Measurements from ENCODE around the gene TMA7B. TPM values are rescaled to one million over a fixed set of nuclear protein-coding genes. Genes with fewer than 3 reads are reported as not detected.
"Not testable (repeated sequence)": the region's sequence is repeated elsewhere in the genome, so short reads cannot be mapped to it uniquely, and the experiment has no call there.

The TMA7B gene
- total and polyA plus RNA-seq, 8 donors, result 0.17 to 0.42 (median 0.24) TPM

DNA sequence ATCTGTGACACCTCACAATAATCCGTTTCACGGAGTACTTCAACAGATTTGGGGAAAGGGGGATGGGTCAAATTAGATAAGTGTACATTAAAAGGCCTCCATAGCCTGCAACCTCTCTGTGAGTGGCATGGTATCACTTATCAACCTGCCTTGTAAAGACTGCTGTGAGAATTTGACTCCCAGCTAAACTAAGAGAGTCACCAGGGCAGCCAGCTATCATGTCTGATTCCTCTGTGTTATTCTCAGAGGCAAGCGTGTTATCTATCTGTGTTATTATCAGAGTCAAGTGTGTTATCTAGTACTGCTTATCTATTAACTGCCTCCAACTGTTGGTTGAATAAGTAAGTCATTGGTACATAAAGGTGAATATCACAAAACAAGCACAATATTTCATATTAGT lies 30.5 kb downstream of the TMA7B start:
- DNase-seq, result no peak
- TF ChIP-seq, protein P1, sequence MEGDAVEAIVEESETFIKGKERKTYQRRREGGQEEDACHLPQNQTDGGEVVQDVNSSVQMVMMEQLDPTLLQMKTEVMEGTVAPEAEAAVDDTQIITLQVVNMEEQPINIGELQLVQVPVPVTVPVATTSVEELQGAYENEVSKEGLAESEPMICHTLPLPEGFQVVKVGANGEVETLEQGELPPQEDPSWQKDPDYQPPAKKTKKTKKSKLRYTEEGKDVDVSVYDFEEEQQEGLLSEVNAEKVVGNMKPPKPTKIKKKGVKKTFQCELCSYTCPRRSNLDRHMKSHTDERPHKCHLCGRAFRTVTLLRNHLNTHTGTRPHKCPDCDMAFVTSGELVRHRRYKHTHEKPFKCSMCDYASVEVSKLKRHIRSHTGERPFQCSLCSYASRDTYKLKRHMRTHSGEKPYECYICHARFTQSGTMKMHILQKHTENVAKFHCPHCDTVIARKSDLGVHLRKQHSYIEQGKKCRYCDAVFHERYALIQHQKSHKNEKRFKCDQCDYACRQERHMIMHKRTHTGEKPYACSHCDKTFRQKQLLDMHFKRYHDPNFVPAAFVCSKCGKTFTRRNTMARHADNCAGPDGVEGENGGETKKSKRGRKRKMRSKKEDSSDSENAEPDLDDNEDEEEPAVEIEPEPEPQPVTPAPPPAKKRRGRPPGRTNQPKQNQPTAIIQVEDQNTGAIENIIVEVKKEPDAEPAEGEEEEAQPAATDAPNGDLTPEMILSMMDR (IDR thresholded peaks at IDR 0.05), result no peak
- ATAC-seq, result no peak
- H3K36me3 ChIP-seq, result no peaks in the 10 kb centered on the region
- H3K4me3 ChIP-seq, result no peak overlapping the region
- no peak overlapping the region for H3K27ac ChIP-seq
- intact Hi-C loops (cut with DNase I), result no loop called here
- peaks cover 0 to 15% of the 10 kb centered on the region in 2 donors for H3K4me1 ChIP-seq
- H3K9me3 ChIP-seq, result no peaks in the 10 kb centered on the region
- H3K27me3 ChIP-seq, result peaks cover 29 to 56% of the 10 kb centered on the region in 2 donors

DNA sequence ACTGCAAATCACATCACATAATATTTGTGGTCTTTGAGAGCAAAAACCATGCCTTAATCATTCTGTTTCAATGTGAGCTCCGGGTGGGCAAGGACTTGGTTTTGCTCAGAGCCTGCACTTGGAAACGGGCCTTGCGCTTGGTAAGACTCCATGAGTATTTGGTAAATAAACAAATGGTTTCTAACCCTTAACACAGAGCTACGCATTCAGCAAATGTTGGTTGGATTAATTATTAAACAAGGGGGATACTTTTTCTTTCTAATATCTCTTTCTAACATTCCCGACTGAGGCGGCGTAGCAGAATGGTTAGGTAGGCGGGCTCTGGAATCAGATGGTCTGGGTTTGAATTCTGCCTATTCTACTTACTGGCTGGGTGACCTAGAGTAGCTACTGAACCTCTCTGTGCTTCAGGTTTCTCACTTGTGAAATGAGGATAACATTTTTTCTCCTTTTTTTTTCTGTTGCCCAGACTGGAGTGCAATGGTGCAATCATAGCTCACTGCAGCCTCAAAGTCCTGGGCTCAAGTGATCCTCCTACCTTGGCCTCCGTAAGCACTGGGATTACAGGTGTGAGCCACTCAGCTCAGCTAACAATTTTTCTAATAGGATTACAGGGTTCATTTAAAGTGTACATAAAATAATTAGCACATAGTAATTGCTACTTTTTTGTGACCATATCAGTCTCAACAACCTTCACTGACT lies 31.1 kb downstream of the TMA7B start:
- peaks cover 0 to 15% of the 10 kb centered on the region in 2 donors for H3K4me1 ChIP-seq
- H3K27me3 ChIP-seq, result peaks cover 35 to 59% of the 10 kb centered on the region in 2 donors
- no peaks in the 10 kb centered on the region for H3K9me3 ChIP-seq
- intact Hi-C loops (cut with DNase I), result no loop called here
- no peak for DNase-seq
- H3K27ac ChIP-seq, result no peak overlapping the region
- TF ChIP-seq, protein P1 (IDR thresholded peaks at IDR 0.05), result no peak
- no peak for ATAC-seq
- H3K36me3 ChIP-seq, result no peaks in the 10 kb centered on the region
- no peak overlapping the region for H3K4me3 ChIP-seq

DNA sequence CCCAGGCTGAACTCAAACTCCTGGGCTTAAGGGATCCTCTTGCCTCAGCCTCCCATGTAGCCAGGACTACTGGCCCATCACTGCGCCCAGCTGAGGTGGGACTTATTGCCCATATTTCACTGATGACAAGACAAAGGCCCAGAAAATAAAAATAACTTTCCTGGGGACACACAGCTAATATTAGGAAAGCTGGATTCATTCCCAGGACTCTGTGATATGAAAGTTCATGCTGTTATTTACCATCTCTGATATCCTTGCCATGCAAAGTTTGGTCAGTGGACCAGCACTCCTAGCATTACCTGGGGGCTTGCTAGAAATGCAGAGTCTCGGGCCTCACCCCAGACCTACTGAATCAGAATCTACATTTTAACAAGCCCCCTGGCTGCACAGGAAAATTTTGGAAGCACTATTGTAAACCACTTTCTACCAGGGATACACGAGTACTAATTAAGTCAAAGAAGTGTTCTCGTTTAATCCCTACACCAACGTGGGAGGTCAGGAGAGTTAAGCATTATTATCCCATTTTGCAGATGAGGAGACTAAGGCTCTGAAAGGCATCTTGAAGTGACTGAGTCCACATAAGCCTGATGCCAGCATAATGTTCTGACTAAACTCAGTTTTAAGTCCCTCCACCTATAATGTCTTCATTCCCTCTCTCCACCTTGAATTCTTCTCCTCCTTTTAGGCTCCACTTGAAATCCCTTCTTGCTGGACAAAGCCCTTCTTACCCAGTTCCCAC lies 32.1 kb downstream of the TMA7B start:
- H3K27ac ChIP-seq, result no peak overlapping the region
- peaks cover 0 to 15% of the 10 kb centered on the region in 2 donors for H3K4me1 ChIP-seq
- H3K4me3 ChIP-seq, result no peak overlapping the region
- no peaks in the 10 kb centered on the region for H3K9me3 ChIP-seq
- intact Hi-C loops (cut with DNase I), result no loop called here
- TF ChIP-seq, protein P1 (IDR thresholded peaks at IDR 0.05), result no peak
- H3K36me3 ChIP-seq, result no peaks in the 10 kb centered on the region
- DNase-seq, result no peak
- no peak for ATAC-seq
- H3K27me3 ChIP-seq, result peaks cover 36 to 69% of the 10 kb centered on the region in 2 donors

DNA sequence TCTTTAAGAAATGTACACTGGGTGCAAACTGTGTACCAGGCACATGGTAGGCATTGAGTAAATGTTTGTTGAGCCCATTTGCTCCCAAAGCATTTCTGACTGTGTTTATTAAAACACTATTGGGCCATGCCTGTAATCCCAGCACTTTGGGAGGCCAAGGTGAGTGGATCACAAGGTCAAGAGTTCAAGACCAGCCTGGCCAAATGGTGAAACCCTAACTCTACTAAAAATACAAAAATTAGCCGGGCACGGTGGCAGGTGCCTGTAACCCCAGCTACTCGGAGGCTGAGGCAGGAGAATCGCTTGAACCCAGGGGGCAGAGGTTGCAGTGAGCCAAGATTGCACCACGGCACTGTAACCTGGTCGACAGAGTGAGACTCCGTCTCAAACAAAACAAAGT lies 32.7 kb downstream of the TMA7B start:
- H3K9me3 ChIP-seq; ATAC-seq; H3K4me3 ChIP-seq; intact Hi-C loops (cut with DNase I); DNase-seq; H3K36me3 ChIP-seq; H3K27ac ChIP-seq: not testable (repeated sequence)
- Histone ChIP-seq H3K4me1 (peaks cover 0 to 15% of the 10 kb centered on the region in 2 donors), H3K27me3 (peaks cover 36 to 75% of the 10 kb centered on the region in 2 donors)

DNA sequence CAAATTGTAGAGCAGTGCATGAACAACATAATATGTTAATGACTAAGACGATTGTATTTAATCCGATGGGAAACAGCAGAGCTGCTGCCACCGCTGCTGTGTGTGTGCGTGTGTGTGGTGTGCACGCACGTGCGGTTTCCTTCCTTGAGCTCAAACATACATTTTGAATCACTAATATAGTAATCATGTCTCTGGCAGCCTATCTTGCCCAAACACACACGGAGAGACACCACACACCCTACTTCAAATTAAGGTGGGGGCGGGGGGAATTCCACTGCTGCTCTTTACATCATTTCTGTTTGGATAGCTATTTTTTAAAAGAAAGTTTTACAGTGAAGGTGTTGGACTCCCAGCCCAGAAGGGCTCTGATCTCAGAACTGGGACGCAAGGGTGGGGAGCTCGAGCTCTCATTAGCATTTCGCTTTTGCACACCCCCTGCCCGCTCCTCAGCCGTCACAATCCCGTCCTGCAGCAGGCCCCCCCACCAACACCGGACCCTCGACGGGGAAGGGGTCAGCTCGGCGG lies 33.9 kb downstream of the TMA7B start:
- H3K4me3 ChIP-seq, result peak overlapping the region in 1 of 2 donors; percentile 19
- intact Hi-C loops (cut with DNase I), result no loop called here
- peaks cover 36 to 68% of the 10 kb centered on the region in 2 donors for H3K27me3 ChIP-seq

More for the DNA sequence above, 33.9 kb downstream of the TMA7B start:
- peaks cover 0 to 15% of the 10 kb centered on the region in 2 donors for H3K4me1 ChIP-seq
- TF ChIP-seq, protein P1 (IDR thresholded peaks at IDR 0.05), result no peak
- no peaks in the 10 kb centered on the region for H3K9me3 ChIP-seq
- H3K27ac ChIP-seq, result no peak overlapping the region
- ATAC-seq (no peak), DNase-seq (no peak)
- H3K36me3 ChIP-seq, result no peaks in the 10 kb centered on the region

All from left lung (tissue), 10 donors.